ENCODE data around the gene INTS11. TPM values are rescaled to one million over a fixed set of nuclear protein-coding genes. Genes with fewer than 3 reads are reported as not detected.

The INTS11 gene
- total and polyA plus RNA-seq, 2 of the 13 experiments (the other 11 are each of a cell fraction or from before 2014, with no cell fraction given): 52.8 to 94.8 TPM

DNA sequence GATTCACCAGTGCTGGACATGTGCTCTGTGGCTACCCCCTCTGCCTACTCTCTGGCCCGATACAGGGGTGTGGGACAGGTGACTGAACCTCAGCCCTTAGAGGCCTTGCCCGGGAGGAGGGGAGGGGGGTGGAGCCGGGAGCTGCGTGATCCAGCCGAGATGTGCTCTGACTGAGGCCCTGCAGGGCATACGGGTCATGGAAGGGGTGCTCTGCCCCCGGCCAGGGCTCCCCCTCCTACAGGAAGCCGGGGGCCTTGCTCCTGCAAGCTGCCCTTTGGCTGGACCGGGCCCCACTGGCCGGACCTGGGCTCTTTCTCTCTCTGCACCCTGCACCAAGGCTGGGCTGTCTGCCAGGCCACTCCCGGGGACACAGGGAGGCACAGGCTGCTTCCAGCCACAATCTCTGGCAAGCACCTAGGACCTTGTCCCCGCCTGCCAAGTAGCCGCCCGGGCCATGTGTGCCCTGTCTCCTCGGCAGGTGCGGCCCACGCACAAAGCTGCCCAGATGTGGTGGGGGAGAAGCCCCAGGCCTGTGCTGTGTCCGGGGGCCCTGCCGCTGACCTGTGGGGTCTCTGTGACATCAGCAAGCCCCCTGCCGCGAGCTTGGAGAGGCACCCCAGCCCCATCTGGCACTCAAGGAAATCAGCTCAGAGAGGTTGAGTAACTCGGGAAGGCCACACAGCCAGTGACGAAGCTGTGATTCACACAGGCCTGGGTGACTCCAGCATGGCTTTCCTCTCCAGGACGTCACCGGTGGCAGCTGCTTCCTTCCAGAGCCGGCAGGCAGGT lies 42.7 kb downstream of the INTS11 start (continued):
- TF ChIP-seq ZNF329 (CRISPR knock-in tag; IDR thresholded peaks at IDR 0.05; ENCODE audit: low read depth) (no peak), SP4 (CRISPR knock-in tag; IDR thresholded peaks at IDR 0.05) (peak; percentile 44; the same call in 1 of the 2 replicates), HDAC2 (CRISPR knock-in tag; IDR thresholded peaks at IDR 0.05) (peak; percentile 53), ZFP36 (IDR thresholded peaks at IDR 0.05; ENCODE audit: borderline replicate concordance, low read depth, low read length, partially characterized antibody) (peak; percentile 76), NFKBIZ (CRISPR knock-in tag; IDR thresholded peaks at IDR 0.05) (no peak), POLR2AphosphoS5 (IDR thresholded peaks at IDR 0.05; ENCODE audit: low read depth, low read length) (peak; percentile 30; the same call in 1 of the 2 replicates), HDAC6 (IDR thresholded peaks at IDR 0.05; ENCODE audit: low read depth, low read length) (no peak), MED13 (CRISPR knock-in tag; IDR thresholded peaks at IDR 0.05) (no peak), YEATS2 (CRISPR knock-in tag; IDR thresholded peaks at IDR 0.05; ENCODE audit: borderline replicate concordance) (no peak), RBFOX2 (IDR thresholded peaks at IDR 0.05; ENCODE audit: low read depth, low read length) (peak; percentile 69)
- TF ChIP-seq, protein P1, sequence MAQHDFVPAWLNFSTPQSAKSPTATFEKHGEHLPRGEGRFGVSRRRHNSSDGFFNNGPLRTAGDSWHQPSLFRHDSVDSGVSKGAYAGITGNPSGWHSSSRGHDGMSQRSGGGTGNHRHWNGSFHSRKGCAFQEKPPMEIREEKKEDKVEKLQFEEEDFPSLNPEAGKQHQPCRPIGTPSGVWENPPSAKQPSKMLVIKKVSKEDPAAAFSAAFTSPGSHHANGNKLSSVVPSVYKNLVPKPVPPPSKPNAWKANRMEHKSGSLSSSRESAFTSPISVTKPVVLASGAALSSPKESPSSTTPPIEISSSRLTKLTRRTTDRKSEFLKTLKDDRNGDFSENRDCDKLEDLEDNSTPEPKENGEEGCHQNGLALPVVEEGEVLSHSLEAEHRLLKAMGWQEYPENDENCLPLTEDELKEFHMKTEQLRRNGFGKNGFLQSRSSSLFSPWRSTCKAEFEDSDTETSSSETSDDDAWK (CRISPR knock-in tag; IDR thresholded peaks at IDR 0.05): no peak
- TF ChIP-seq, protein P2, sequence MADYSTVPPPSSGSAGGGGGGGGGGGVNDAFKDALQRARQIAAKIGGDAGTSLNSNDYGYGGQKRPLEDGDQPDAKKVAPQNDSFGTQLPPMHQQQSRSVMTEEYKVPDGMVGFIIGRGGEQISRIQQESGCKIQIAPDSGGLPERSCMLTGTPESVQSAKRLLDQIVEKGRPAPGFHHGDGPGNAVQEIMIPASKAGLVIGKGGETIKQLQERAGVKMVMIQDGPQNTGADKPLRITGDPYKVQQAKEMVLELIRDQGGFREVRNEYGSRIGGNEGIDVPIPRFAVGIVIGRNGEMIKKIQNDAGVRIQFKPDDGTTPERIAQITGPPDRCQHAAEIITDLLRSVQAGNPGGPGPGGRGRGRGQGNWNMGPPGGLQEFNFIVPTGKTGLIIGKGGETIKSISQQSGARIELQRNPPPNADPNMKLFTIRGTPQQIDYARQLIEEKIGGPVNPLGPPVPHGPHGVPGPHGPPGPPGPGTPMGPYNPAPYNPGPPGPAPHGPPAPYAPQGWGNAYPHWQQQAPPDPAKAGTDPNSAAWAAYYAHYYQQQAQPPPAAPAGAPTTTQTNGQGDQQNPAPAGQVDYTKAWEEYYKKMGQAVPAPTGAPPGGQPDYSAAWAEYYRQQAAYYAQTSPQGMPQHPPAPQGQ (CRISPR knock-in tag; IDR thresholded peaks at IDR 0.05; ENCODE audit: borderline replicate concordance): 0 out of 2 replicates have a peak, but pooled peaks have one; percentile 34
- TF ChIP-seq, protein P3, sequence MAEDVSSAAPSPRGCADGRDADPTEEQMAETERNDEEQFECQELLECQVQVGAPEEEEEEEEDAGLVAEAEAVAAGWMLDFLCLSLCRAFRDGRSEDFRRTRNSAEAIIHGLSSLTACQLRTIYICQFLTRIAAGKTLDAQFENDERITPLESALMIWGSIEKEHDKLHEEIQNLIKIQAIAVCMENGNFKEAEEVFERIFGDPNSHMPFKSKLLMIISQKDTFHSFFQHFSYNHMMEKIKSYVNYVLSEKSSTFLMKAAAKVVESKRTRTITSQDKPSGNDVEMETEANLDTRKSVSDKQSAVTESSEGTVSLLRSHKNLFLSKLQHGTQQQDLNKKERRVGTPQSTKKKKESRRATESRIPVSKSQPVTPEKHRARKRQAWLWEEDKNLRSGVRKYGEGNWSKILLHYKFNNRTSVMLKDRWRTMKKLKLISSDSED (CRISPR knock-in tag; IDR thresholded peaks at IDR 0.05): no peak
- TF ChIP-seq, protein P4, sequence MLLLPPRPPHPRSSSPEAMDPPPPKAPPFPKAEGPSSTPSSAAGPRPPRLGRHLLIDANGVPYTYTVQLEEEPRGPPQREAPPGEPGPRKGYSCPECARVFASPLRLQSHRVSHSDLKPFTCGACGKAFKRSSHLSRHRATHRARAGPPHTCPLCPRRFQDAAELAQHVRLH (CRISPR knock-in tag; IDR thresholded peaks at IDR 0.05; ENCODE audit: borderline replicate concordance, low read depth): no peak
- TF ChIP-seq, protein P5, sequence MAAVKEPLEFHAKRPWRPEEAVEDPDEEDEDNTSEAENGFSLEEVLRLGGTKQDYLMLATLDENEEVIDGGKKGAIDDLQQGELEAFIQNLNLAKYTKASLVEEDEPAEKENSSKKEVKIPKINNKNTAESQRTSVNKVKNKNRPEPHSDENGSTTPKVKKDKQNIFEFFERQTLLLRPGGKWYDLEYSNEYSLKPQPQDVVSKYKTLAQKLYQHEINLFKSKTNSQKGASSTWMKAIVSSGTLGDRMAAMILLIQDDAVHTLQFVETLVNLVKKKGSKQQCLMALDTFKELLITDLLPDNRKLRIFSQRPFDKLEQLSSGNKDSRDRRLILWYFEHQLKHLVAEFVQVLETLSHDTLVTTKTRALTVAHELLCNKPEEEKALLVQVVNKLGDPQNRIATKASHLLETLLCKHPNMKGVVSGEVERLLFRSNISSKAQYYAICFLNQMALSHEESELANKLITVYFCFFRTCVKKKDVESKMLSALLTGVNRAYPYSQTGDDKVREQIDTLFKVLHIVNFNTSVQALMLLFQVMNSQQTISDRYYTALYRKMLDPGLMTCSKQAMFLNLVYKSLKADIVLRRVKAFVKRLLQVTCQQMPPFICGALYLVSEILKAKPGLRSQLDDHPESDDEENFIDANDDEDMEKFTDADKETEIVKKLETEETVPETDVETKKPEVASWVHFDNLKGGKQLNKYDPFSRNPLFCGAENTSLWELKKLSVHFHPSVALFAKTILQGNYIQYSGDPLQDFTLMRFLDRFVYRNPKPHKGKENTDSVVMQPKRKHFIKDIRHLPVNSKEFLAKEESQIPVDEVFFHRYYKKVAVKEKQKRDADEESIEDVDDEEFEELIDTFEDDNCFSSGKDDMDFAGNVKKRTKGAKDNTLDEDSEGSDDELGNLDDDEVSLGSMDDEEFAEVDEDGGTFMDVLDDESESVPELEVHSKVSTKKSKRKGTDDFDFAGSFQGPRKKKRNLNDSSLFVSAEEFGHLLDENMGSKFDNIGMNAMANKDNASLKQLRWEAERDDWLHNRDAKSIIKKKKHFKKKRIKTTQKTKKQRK (IDR thresholded peaks at IDR 0.05; ENCODE audit: low read length): no peak
- TF ChIP-seq, protein P6, sequence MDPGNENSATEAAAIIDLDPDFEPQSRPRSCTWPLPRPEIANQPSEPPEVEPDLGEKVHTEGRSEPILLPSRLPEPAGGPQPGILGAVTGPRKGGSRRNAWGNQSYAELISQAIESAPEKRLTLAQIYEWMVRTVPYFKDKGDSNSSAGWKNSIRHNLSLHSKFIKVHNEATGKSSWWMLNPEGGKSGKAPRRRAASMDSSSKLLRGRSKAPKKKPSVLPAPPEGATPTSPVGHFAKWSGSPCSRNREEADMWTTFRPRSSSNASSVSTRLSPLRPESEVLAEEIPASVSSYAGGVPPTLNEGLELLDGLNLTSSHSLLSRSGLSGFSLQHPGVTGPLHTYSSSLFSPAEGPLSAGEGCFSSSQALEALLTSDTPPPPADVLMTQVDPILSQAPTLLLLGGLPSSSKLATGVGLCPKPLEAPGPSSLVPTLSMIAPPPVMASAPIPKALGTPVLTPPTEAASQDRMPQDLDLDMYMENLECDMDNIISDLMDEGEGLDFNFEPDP (CRISPR knock-in tag; conservative IDR thresholded peaks at IDR 0.05): 0 out of 2 replicates have a peak, but pooled peaks have one; percentile 32
- TF ChIP-seq, protein P7, sequence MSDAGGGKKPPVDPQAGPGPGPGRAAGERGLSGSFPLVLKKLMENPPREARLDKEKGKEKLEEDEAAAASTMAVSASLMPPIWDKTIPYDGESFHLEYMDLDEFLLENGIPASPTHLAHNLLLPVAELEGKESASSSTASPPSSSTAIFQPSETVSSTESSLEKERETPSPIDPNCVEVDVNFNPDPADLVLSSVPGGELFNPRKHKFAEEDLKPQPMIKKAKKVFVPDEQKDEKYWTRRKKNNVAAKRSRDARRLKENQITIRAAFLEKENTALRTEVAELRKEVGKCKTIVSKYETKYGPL (CRISPR knock-in tag; IDR thresholded peaks at IDR 0.05): no peak
